ENCODE results near the gene PRPF8. TPM values are rescaled to one million over a fixed set of nuclear protein-coding genes. Genes with fewer than 3 reads are reported as not detected.

PRPF8 gene
- total and polyA plus RNA-seq, 2 of the 8 experiments (the other 6 are each of a cell fraction or from before 2014, with no cell fraction given): 329 to 337 TPM

DNA sequence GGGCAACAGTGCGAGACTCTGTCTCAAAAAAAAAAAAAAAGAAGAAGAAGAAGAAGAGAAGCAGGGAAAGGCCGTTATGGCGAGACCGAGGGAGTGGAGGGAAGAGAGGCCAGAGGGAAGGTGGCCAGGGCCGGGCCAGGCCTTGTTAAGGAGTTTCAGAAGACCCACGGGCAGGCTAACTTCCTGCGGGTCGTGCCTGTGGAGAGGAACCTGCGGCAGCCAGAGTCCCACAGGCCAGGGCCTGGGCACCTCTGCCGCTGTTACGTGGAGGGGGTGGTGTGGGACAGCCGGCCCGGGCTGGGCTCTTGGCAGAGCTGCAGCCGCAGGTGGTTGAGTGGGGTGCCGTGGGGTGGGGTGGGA is 45.3 kb upstream of the PRPF8 start:
- Histone ChIP-seq H4K8ac (ENCODE audit: extremely low read depth, insufficient read depth, low read length) (peak overlapping the region; percentile 35; the same call in 1 of the 2 replicates), H3K56ac (replicated peaks; ENCODE audit: insufficient read length, low read depth, low read length) (no peak overlapping the region), H3K27ac (ENCODE audit: low read depth, low read length) (no peak overlapping the region), H2BK12ac (ENCODE audit: low read depth, low read length) (no peak overlapping the region), H3K4ac (replicated peaks; ENCODE audit: insufficient read length, low read depth, low read length) (no peak overlapping the region), H3K79me1 (ENCODE audit: low read depth, low read length) (peaks cover 4% of the 10 kb centered on the region; the same call in 1 of the 2 replicates), H3K14ac (ENCODE audit: insufficient read length) (no peak overlapping the region), H3K79me2 (ENCODE audit: control insufficient read depth in 1 of 2, insufficient read depth in 2 of 2, low read length in 2 of 2) (no peaks in the 10 kb centered on the region; a peak in 1 of 4 replicates), H4K5ac (ENCODE audit: insufficient read length, low read depth, low read length) (no peak overlapping the region), H3K4me2 (ENCODE audit: insufficient read depth in 1 of 2, low read depth in 2 of 2, low read length in 2 of 2) (no peak overlapping the region), H3K4me3 (ENCODE audit: extremely low read depth in 1 of 4, insufficient read depth in 2 of 4, low read depth in 3 of 4, low read length in 4 of 4) (no peak overlapping the region), H2BK15ac (ENCODE audit: low read length) (no peak overlapping the region), H3K27me3 (replicated peaks in 1 of 4; ENCODE audit: control insufficient read depth in 3 of 4, extremely low read depth in 1 of 4, insufficient read depth in 3 of 4, low read length in 3 of 4) (no peaks in the 10 kb centered on the region), H3K9me3 (ENCODE audit: insufficient read depth in 2 of 2, low read depth in 1 of 2, low read length in 1 of 2) (no peaks in the 10 kb centered on the region), H2BK120ac (replicated peaks; ENCODE audit: low read depth, low read length) (no peak overlapping the region), H2BK5ac (ENCODE audit: low read depth, low read length) (no peak overlapping the region), H3K23ac (ENCODE audit: insufficient read length) (no peak overlapping the region), H3K23me2 (ENCODE audit: low read depth, low read length) (peaks cover 2% of the 10 kb centered on the region; the same call in 1 of the 2 replicates), H2AFZ (ENCODE audit: low read length) (no peak overlapping the region), H2BK20ac (ENCODE audit: low read length) (no peak overlapping the region), H3K18ac (ENCODE audit: extremely low read depth, low read length) (no peak overlapping the region), H2AK5ac (ENCODE audit: low read depth, low read length) (no peak overlapping the region), H3K4me1 (replicated peaks in 1 of 4; ENCODE audit: control insufficient read depth in 3 of 4, insufficient read depth in 4 of 4, low read length in 3 of 4) (peaks cover 0 to 5% (median 3%) of the 10 kb centered on the region in 4 experiments; a peak in 5 of 7 replicates), H4K91ac (replicated peaks; ENCODE audit: insufficient read length, low read length) (no peak overlapping the region), H4K20me1 (replicated peaks in 1 of 2; ENCODE audit: control insufficient read depth in 1 of 2, insufficient read depth in 2 of 2, low read length in 2 of 2) (peaks cover 0 to 7% of the 10 kb centered on the region in 2 experiments), H3K36me3 (ENCODE audit: control insufficient read depth in 2 of 4, insufficient read depth in 4 of 4, low read length in 3 of 4) (no peaks in the 10 kb centered on the region; a peak in 3 of 8 replicates), H3K9ac (replicated peaks in 1 of 4; ENCODE audit: extremely low read depth in 1 of 4, low read depth in 3 of 4, low read length in 3 of 4) (no peak overlapping the region)
- no peak for DNase-seq (ENCODE audit: low read depth in 1 of 2, low spot score in 2 of 2)
- 93% methylated on average over 10 of the region's 15 CpGs; no CpG with 5 or more reads in 1 of the 2 experiments for WGBS, 2 experiments (ENCODE audit: extremely low coverage in 1 of 2, insufficient coverage in 1 of 2, insufficient read length in 1 of 2, insufficient replicate concordance in 2 of 2, low coverage in 1 of 2, low lambda C conversion rate in 2 of 2, missing lambda C conversion rate in 1 of 2)
- POLR2A ChIA-PET (ENCODE audit: partially characterized antibody): interaction anchor here (1.0 to 4.2 kb wide), 4 partner anchors 13 to 43 kb away, joined by 3 to 16 read pairs (median 4); no protein-coding TSS in a partner anchor
- CTCF ChIA-PET (ENCODE audit: partially characterized antibody): interaction anchor here (1.0 to 7.1 kb wide), 3 partner anchors 9 to 54 kb away, joined by 3 to 34 read pairs (median 3); no protein-coding TSS in a partner anchor
- no peak for FAIRE-seq
- TF ChIP-seq KDM4A (IDR thresholded peaks at IDR 0.05; ENCODE audit: low read depth, low read length, severe bottlenecking): no peak
- TF ChIP-seq, protein P1, sequence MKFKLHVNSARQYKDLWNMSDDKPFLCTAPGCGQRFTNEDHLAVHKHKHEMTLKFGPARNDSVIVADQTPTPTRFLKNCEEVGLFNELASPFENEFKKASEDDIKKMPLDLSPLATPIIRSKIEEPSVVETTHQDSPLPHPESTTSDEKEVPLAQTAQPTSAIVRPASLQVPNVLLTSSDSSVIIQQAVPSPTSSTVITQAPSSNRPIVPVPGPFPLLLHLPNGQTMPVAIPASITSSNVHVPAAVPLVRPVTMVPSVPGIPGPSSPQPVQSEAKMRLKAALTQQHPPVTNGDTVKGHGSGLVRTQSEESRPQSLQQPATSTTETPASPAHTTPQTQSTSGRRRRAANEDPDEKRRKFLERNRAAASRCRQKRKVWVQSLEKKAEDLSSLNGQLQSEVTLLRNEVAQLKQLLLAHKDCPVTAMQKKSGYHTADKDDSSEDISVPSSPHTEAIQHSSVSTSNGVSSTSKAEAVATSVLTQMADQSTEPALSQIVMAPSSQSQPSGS (IDR thresholded peaks at IDR 0.05; ENCODE audit: low read length): no peak
- no peak for TF ChIP-seq KDM1A (IDR thresholded peaks at IDR 0.05; ENCODE audit: borderline replicate concordance, low read length)
- no peak for TF ChIP-seq HDAC2 (IDR thresholded peaks at IDR 0.05; ENCODE audit: borderline replicate concordance in 1 of 2, low read depth in 2 of 2, low read length in 2 of 2)
- TF ChIP-seq E2F6 (IDR thresholded peaks at IDR 0.05): no peak
- TF ChIP-seq CREB1 (IDR thresholded peaks at IDR 0.05): no peak
- TF ChIP-seq TAF1 (IDR thresholded peaks at IDR 0.05; ENCODE audit: low read depth, low read length): no peak
- TF ChIP-seq GABPA (IDR thresholded peaks at IDR 0.05; ENCODE audit: borderline replicate concordance, insufficient read depth, low read length): no peak
- no peak for TF ChIP-seq RFX5 (IDR thresholded peaks at IDR 0.05; ENCODE audit: borderline replicate concordance, low read depth, low read length)
- TF ChIP-seq JUN (IDR thresholded peaks at IDR 0.05; ENCODE audit: low read depth, low read length): no peak
- no peak for TF ChIP-seq CEBPB (IDR thresholded peaks at IDR 0.05; ENCODE audit: low read depth, low read length)
